Measurements from ENCODE around the gene IL2RG.

The IL2RG gene

DNA sequence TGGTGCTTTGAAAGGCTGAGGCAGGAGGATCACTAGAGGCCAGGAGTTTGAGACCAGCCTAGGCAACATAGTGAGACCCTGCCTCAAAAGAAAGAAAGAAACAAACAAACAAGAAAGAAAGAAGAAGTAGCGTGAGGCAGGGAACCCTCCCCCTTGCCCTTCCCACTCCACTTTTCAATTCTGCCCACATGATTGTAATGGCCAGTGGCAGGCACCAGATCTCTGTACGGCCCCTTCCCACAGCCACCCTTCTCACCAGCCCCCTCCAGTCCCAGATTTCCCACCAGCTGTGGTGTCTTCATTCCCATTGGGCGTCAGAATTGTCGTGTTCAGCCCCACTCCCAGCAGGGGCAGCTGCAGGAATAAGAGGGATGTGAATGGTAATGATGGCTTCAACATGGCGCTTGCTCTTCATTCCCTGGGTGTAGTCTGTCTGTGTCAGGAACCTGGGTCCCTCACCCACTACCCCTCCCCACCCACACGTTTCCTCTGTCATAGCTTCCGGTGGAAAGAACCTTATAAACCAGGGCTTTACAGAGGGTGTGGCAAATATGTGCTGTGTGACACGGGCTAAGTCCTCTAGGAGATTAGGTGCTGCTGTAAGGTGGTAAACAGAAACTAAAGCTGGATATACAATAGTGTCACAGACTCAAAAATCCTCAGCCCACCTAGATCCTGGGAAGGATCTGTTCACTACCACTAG is at the start of gene IL2RG:
IL2RG (minus strand) TSS at position 437 of the 703 bp plus-strand sequence; CDS start at position 399, 38 bp downstream.
- no peak within 1 kb of the TSS for H3K4me3 ChIP-seq (ENCODE audit: low read depth, low read length)
- TF ChIP-seq, protein P1, sequence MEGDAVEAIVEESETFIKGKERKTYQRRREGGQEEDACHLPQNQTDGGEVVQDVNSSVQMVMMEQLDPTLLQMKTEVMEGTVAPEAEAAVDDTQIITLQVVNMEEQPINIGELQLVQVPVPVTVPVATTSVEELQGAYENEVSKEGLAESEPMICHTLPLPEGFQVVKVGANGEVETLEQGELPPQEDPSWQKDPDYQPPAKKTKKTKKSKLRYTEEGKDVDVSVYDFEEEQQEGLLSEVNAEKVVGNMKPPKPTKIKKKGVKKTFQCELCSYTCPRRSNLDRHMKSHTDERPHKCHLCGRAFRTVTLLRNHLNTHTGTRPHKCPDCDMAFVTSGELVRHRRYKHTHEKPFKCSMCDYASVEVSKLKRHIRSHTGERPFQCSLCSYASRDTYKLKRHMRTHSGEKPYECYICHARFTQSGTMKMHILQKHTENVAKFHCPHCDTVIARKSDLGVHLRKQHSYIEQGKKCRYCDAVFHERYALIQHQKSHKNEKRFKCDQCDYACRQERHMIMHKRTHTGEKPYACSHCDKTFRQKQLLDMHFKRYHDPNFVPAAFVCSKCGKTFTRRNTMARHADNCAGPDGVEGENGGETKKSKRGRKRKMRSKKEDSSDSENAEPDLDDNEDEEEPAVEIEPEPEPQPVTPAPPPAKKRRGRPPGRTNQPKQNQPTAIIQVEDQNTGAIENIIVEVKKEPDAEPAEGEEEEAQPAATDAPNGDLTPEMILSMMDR (IDR thresholded peaks at IDR 0.05; ENCODE audit: low read depth, low read length, missing control alignments): no peak
- DNase-seq (ENCODE audit: low read depth): no peak
- in situ Hi-C loops (cut with HindIII; ENCODE audit: low sequenced_read_pairs): no loop called here

GRCh38 chrX:71160475-71160874 is 49.1 kb upstream of the IL2RG start:
- in situ Hi-C loops (cut with HindIII; ENCODE audit: low sequenced_read_pairs): no loop called here
- TF ChIP-seq, protein P1 (IDR thresholded peaks at IDR 0.05; ENCODE audit: low read depth, low read length, missing control alignments): no peak
- no peak overlapping the region for H3K4me3 ChIP-seq (ENCODE audit: low read depth, low read length)
- DNase-seq (ENCODE audit: low read depth): no peak

- TF ChIP-seq, protein P1 (IDR thresholded peaks at IDR 0.05; ENCODE audit: low read depth, low read length, missing control alignments): no peak
- in situ Hi-C loops (cut with HindIII; ENCODE audit: low sequenced_read_pairs): no loop called here
Measured at GRCh38 chrX:71159335-71159734, 48.0 kb upstream of the IL2RG start.

DNA sequence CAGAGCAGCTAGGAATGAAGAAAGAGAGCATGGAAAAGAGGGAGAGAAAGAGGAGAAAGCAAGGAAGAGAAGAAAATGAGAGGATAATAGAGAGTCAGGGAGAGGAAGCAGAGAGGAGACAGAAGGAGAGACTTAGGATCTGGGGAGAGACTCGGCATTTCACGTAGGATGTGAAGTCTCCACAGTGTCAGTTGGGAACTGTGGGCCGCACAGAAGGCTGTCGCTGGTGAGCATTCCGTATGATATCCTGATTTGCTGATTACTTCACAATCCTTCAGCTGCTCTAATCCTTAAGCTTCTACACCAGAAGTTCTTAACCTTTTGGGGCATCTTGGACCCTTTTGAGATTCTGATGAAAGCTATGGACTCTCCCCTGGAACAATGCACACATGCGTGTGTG is 47.2 kb upstream of the IL2RG start:
- TF ChIP-seq, protein P1 (IDR thresholded peaks at IDR 0.05; ENCODE audit: low read depth, low read length, missing control alignments): no peak
- H3K4me3 ChIP-seq (ENCODE audit: low read depth, low read length): no peak overlapping the region
- in situ Hi-C loops (cut with HindIII; ENCODE audit: low sequenced_read_pairs): no loop called here
- no peak for DNase-seq (ENCODE audit: low read depth)

More at GRCh38 chrX:71159335-71159734, 48.0 kb upstream of the IL2RG start:
- H3K4me3 ChIP-seq (ENCODE audit: low read depth, low read length): no peak overlapping the region
- DNase-seq (ENCODE audit: low read depth): no peak

- no peak overlapping the region for H3K4me3 ChIP-seq (ENCODE audit: low read depth, low read length)
- in situ Hi-C loops (cut with HindIII; ENCODE audit: low sequenced_read_pairs): no loop called here
Measured at GRCh38 chrX:71154641-71155040, 43.3 kb upstream of the IL2RG start.

GRCh38 chrX:71154196-71154595 is 42.8 kb upstream of the IL2RG start:
- in situ Hi-C loops (cut with HindIII; ENCODE audit: low sequenced_read_pairs): no loop called here
- no peak for DNase-seq (ENCODE audit: low read depth)
- TF ChIP-seq, protein P1 (IDR thresholded peaks at IDR 0.05; ENCODE audit: low read depth, low read length, missing control alignments): no peak

More at GRCh38 chrX:71154641-71155040, 43.3 kb upstream of the IL2RG start:
- DNase-seq (ENCODE audit: low read depth): no peak
- TF ChIP-seq, protein P1 (IDR thresholded peaks at IDR 0.05; ENCODE audit: low read depth, low read length, missing control alignments): no peak

More at GRCh38 chrX:71154196-71154595, 42.8 kb upstream of the IL2RG start:
- no peak overlapping the region for H3K4me3 ChIP-seq (ENCODE audit: low read depth, low read length)

All from astrocyte of the cerebellum (primary cell).